Measurements from ENCODE around the gene NR3C1.

DNA sequence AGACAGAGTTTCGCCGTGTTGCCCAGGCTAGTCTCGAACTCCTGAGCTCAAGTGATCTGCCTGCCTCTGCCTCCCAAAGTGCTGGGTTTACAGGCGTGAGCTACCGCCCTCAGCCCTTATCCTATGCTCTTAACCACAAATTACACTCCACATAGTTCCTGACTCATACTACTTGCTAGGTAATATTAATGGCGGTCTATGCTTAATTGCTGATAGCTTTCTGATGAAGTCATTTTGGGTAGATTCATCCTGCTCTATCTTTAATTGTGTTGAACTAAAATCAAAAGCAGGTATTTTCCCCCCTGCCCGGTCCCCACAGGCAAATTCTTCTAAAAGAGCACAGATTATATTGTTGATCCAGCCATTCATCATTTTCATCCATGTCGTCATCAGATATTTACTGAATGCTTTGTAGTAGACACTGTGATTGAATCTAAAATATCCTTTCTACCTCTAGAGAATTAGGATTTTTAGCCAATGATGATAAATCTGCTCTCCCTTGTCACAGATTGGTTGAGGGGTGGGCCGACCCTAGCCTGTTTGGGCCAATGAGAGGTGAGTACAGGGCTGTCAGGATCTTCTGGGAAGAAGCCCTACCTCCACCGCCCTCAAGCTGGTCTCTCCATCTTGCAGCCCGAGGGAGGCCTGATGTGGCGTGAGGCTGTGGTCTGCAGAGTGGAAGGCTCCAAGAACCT, 144.8 kb downstream of the NR3C1 start:
- TF ChIP-seq, protein P1, sequence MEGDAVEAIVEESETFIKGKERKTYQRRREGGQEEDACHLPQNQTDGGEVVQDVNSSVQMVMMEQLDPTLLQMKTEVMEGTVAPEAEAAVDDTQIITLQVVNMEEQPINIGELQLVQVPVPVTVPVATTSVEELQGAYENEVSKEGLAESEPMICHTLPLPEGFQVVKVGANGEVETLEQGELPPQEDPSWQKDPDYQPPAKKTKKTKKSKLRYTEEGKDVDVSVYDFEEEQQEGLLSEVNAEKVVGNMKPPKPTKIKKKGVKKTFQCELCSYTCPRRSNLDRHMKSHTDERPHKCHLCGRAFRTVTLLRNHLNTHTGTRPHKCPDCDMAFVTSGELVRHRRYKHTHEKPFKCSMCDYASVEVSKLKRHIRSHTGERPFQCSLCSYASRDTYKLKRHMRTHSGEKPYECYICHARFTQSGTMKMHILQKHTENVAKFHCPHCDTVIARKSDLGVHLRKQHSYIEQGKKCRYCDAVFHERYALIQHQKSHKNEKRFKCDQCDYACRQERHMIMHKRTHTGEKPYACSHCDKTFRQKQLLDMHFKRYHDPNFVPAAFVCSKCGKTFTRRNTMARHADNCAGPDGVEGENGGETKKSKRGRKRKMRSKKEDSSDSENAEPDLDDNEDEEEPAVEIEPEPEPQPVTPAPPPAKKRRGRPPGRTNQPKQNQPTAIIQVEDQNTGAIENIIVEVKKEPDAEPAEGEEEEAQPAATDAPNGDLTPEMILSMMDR (IDR thresholded peaks at IDR 0.05) = no peak
- TF ChIP-seq POLR2A (IDR thresholded peaks at IDR 0.05; ENCODE audit: low read depth) (no peak), EP300 (IDR thresholded peaks at IDR 0.05) (no peak), POLR2AphosphoS5 (IDR thresholded peaks at IDR 0.05) (no peak)
